GM18526 (cell line): Measurements from ENCODE around the gene DSCAM.

Experiments
- POLR2A ChIP-seq: IDR thresholded peaks from 3 replicates; pipeline ENCODE4 v1.6.1; 2011; ENCODE audit not compliant: insufficient read length; ENCODE audit errors: extremely low read depth

The DSCAM gene

DNA sequence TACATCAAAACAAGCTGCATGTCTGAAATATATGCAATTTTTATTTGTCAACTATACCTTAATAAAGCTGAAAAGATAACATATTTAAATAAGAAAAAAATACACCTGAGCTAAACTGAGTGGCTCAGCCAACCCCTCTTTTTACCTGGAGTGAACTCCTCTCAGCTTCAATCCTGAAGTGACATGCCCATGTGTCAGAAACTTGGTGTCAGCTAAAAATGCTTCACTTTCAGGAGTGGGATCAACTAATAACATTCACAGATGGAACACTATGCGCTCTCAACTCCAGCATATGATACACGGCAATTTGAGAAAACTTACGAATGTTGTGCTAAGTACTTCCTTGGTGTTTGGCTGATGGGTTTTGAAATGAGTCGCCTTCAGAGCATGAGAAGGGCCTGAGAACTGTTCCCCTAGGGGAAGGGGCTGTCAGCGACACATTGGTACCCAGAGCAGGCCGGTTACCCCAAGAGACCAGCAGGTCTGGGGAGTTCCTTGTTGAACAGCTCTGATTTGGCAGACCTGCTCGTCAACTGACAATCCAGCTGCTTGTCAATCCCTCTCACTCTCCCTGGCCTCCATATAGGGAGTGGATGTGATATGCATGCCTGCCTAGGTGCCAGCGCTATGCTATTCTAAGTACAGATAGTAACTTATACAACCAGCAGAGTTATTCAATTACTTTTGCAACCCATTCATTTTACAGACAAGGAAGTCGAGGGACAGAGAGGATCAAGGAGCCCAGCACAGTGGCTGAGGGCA is 712.0 kb downstream of the DSCAM start:
- no peak for TF ChIP-seq POLR2A

DNA sequence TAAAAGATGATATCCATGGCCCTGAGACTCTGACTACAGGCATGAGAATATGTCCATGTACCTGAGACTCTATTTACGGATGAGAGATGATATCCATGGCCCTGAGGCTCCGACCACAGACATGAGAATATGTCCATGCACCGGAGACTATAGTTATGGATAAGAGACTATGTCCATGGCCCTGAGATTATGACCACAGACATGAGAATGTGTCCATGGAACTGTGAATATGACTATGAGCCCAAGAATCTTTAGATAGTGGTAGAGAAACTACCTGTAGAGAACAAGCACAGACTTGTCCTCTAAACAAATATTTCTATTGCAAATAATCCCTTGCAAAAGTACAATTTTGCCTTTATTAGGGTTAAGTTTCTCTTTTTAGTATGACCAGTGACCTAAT is 716.5 kb downstream of the DSCAM start:
- no peak for TF ChIP-seq POLR2A

DNA sequence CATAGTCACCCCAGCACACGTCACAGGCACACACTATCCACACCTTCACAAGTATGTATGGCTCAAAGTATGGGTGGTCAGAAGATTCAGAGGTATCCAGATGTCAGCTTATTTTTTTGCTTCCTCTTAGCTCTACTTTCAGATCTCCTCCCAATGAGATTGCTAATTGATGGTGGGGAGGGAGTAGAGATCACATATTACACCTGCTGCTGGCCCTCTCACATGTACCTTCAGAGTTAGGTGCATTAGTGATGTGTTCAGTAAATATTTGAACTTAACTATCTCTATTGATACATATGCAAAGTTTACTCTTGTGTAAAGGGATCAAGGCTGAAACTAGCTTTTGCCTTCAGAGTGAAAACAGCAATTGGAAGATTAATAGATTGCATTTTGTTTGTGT is 717.1 kb downstream of the DSCAM start:
- TF ChIP-seq POLR2A, result no peak

DNA sequence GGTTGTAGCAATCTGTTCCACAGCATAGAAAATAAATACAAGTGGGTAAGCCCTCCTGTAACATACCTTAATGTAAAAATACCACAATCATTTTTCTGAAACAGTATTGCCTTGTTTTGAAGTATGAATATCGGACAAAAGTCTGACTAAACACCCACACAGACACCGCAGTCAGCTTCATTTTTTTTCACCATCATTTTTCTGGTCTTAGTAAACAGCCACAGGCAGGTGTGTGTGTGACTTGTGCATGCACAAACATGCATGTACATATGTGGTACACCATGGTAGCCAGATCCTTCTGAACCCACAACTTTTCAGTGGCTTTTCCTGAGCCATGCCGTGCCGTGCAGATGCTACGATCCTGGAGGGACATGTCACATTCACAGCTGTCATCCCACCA is 718.1 kb downstream of the DSCAM start:
- TF ChIP-seq POLR2A, result no peak

DNA sequence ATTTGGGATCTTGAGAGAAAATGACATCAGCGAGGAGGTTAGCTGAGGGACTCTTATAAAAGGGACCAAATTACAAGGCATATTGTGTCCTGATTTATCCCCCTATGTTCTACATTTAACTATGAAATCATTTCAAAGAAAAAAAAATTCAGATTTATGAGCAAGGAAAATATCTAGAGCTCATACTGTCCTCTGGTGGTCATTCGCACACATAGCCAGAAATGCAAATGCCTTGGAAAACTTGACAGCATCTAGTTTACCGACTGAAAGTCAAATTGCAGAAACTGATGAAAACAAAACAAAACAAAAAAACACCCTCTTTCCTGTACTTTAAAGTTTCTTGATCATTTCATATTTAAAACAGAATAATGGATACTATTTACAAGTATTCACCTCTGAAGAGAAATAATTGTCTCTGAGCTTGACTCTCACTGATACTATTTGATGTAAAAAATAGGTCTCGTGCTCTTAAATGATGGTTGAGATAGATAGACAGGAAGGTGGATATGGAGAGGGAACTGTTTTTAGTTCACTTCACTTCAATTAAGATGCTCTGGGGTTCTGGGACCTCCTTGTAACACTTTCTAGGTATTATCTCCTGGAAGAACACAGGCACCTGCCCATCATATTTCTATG is 725.9 kb downstream of the DSCAM start:
- TF ChIP-seq POLR2A, result no peak

DNA sequence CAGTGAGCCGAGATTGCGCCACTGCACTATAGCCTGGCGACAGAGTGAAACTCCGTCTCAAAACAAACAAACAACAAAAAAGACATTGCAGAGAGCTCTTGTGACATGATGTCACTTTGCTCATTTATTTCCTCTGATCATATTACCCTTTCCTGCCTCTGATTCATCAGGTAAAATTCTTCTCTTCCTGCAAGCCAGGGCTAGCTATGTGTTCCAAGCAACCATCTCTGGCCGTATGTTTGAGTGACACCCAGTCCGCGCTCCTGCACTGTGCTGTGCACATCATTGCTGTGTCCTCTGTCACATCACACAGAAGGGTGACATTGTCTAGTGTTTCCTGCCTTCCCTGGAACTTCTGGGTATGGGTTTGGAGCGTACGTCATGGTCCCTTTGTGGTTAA is 728.4 kb downstream of the DSCAM start:
- no peak for TF ChIP-seq POLR2A

DNA sequence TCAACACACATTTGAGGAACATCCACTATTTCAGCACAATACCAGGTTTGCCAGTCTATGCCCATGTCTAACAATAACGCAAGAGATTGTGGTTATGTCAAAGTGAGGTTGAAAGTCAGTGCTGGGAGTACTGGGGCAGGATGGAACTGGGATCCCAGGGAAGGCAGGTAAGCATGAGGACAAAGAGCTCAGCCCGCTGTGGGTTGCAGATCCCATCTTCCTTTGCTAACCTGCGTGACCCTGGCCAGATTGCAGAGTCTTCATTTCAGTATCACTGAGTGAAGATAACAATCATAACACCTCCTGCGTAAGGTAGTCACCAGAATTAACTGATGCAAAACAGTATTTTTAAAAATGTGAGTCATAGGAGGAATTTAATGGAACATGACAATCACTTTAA is 729.7 kb downstream of the DSCAM start:
- TF ChIP-seq POLR2A, result no peak

DNA sequence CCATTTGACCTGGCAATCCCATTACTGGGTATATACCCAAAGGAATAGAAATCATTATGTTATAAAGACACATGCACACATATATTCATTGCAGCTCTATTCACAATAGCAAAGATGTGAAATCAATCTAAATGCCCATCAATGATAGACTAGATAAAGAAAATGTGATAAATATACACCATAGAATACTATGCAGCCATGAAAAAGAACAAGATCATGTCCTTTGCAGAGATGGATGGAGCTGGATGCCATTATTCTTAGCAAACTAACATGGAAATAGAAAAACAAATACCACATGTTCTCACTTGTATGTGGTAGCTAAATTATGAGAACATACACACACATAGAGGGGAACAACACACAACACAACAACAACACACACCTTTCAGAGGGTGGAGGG is 731.2 kb downstream of the DSCAM start:
- no peak for TF ChIP-seq POLR2A

DNA sequence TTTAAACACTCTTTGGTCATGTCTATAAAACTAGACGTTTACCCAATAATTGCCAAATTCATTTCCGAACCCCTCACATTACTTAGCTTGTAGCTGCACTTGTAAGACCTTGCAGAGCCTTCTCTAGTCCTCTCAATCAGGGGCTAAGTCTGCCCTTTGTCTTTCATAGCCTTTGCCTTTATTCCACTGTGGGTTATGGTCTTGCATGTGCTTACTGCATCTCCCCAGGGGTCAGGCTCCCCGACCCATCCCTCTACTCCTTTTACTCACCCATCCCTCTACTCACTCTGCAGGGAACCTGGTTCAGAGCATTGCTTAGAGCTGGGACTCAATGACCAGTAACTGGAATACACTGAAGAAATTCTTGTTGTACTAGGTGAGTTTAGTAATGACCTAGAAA is 744.3 kb downstream of the DSCAM start:
- no peak for TF ChIP-seq POLR2A

DNA sequence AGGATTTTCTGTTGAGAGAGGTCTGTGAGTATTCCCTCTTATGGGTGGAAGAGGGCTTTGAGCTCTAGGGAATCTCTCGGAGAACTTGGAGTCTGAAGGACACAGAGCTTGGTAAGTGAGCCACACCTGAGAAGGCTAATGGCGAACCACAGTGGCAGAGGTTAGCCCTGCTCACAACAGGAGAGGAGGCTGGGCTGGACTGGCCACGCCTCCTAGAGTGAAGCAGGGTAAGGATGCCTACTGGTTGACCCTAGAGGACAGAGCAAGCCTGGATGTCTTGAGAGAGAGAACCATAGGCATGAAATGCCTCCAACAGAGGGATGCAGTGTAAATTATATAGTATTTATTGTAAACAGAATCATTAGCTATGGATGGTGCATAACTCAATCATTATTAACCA is 747.1 kb downstream of the DSCAM start:
- no peak for TF ChIP-seq POLR2A

DNA sequence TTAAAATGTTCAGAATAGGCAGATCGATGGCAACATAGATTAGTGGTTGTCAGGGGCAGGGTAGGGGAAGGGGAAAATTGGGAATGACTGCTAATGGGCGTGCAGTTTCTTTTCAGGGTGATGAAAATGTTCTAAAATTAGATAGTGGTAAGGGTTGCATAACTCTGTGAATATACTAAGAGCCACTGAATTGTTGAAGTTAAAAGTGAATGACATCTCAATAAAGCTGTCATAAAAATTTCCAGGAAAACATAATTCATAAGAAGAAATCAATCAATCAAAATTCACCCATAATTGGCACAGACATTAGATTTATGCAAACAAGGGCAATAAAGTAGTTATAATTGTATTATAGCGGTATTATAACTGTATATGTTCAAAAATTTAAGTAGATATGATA is 751.5 kb downstream of the DSCAM start:
- TF ChIP-seq POLR2A, result no peak

DNA sequence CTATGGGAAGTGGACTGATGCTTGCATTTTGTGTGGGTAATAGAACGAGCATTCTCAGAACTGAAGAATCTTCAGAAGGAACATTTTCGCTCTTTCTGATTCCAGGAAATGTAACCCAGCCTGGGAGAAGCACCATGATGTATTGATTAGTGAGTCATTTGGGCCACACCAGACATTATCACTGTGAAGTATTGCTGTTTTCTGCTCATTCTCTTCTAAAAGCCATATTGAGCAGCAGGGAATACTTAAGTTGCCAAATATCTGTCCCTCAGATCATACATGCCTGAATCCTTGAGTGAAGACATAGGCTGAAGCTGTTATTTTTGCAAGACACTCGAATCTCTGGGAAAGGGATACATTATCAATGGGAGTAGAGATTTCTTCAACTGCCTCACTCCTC is 766.6 kb downstream of the DSCAM start:
- TF ChIP-seq POLR2A, result no peak

DNA sequence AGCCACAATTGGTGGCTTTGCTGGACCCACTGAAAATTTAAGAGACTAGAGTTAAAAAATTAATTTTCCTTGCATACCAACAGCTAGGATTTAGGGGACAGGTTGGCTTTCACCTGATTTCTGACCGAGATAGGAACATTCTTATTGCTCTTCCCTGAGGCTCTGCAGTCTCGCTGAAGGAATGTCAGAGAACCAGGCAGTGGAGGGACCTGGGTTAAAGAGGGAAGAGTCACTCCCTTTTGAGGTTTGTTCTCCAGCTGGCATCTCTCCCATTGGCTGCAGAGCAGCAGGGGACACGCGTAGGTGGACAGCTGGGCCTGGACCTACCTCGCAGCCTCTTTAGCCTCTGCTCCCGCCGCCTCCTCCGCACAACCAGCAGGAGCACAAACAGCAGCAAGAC is 772.2 kb downstream of the DSCAM start:
- TF ChIP-seq POLR2A, result no peak

DNA sequence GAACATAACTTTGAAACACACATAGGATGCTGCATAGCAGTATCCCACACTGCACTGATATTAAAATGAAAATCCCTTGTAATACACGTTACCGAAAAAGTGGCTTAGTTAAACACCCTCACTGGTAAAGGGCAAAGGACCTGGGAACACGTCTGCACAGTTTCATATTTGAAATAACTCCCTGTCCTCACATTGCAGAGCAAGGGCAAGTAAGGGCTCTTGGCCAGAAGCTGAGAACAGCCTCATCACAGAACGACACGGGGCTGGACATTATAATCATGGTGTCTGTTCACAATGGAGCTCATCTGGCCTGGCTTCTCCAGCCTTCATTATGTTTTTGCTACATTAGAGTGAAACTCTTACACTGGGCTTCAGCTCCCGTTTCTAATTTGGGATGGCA is 772.8 kb downstream of the DSCAM start:
- no peak for TF ChIP-seq POLR2A

DNA sequence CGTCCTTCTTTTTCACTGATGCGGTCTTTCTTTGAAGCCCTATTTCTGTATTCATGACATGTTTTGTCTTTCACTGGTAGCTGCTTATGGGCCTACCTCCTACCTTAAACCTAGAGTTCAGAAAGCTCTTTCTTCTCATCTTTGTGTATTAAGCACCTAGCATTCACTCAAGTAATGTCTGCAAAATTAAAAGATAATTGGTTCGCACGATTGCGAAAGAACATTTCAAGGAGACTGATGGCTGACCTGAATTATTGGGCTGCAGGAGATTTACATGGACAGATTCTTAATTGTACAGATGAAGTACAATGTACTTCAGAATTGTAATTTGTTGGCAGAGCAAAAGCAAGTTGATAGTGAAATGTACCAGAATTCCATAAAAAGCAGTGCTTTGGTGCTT is 773.3 kb downstream of the DSCAM start:
- TF ChIP-seq POLR2A, result no peak

DNA sequence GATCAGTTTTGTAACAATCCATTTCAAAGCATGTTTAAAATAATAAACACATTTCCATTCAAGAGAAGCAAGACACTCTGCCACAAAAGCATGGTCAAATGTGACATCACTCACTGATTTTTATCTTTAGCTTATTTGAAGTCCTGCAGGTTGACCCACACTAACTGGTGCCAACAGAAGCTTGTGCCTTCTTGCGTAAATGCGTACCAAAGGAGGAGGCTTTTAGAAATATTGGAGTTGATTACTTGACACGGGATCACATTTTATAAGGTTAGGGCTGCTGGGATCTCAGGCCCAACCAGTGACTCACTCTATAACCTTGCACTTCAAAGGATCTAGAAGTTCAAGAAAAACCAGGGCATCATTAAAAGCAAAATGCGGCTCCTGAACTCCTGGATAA is 776.1 kb downstream of the DSCAM start:
- TF ChIP-seq POLR2A, result no peak

DNA sequence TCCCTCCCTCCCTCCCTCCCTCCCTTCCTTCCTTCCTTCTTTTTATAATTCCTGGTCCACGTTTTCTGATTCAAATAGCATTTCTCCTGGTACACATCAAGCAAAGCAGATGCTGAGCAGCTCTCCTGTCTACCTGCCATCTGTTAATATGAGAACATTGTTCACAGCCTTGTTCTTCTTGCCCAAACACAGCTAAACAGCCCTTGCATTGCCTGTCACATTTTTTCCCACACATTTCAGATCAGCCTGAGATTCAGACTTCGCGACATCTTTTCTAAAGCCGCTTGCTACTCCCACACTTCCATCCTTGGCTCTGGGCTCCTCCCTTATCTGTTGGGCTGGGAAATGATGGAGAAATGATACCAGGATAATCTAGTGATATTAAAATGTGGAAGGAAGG is 779.2 kb downstream of the DSCAM start:
- no peak for TF ChIP-seq POLR2A
